ENCODE data around the gene WDR89.
"Not testable (repeated sequence)": the region's sequence is repeated elsewhere in the genome, so short reads cannot be mapped to it uniquely, and the experiment has no call there.

The WDR89 gene

GRCh38 chr14:63594455-63595372 lies 47.0 kb downstream of the WDR89 start:
- DNase-seq, result no peak

- not testable (repeated sequence) for DNase-seq
Measured at GRCh38 chr14:63583046-63583445, 58.6 kb downstream of the WDR89 start.

- no peak for DNase-seq
Measured at GRCh38 chr14:63581491-63581890, 60.2 kb downstream of the WDR89 start.

GRCh38 chr14:63578300-63578699 lies 63.4 kb downstream of the WDR89 start:
- no peak for DNase-seq

GRCh38 chr14:63573581-63573980 lies 68.1 kb downstream of the WDR89 start:
- DNase-seq, result no peak

- DNase-seq, result no peak
Measured at GRCh38 chr14:63565448-63565847, 76.2 kb downstream of the WDR89 start.

- no peak for DNase-seq
Measured at GRCh38 chr14:63564318-63564717, 77.4 kb downstream of the WDR89 start.

- DNase-seq, result no peak
Measured at GRCh38 chr14:63563370-63564026, 78.2 kb downstream of the WDR89 start.

GRCh38 chr14:63562405-63562804 lies 79.3 kb downstream of the WDR89 start:
- DNase-seq, result no peak

- no peak for DNase-seq
Measured at GRCh38 chr14:63555572-63555971, 86.1 kb downstream of the WDR89 start.

- no peak for DNase-seq
Measured at GRCh38 chr14:63551332-63551731, 90.3 kb downstream of the WDR89 start.

- DNase-seq, result no peak
Measured at GRCh38 chr14:63547798-63548335, 93.8 kb downstream of the WDR89 start.

All from cortex of kidney (tissue), 1 donor.